Stimulated activated CD4-positive, alpha-beta T cell treated with anti-CD3 and anti-CD28 coated beads, Interleukin-2, amount 100 ng/mL, for 4 hours (primary cell): ENCODE measurements around the gene LMBR1.
"Not testable (repeated sequence)": the region's sequence is repeated elsewhere in the genome, so short reads cannot be mapped to it uniquely, and the experiment has no call there.

Experiments used
- DNase-seq: peaks from one replicate; pipeline ENCODE4 v3.0.0-alpha.2; 2020; ENCODE audit warnings: low read depth

LMBR1 gene

DNA sequence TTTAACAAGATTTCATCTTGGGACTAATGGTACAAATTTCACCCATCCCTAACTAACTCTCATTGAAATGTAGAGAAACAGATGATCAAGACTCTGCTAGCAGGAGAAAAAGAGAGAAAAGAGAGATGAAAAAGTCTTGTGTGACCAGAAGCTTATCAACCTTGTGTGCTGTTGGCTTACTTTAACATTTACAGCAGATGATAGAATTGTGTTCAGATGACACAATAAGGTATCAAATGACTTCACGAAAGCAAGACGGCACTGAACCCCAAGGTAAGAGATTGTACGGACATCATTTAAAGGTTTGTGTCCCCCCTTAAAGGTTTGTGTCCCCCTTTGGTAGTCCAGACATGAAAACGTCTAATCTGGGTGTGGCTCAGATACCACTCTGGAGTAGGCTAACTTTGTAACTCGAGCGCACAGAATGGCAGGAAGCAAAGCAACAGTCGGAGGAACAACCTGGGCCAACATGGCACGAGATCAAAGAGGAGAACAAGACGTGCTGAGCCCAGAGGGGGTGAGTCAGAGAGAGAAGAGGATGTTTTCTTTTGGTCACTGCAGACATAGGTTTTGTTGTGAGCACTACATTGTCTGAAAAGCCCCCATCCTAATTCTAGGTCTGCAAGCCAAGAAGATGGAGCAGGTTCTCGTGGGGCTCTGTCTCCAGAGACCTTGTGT, 10.4 kb upstream of the LMBR1 start:
- DNase-seq: no peak

DNA sequence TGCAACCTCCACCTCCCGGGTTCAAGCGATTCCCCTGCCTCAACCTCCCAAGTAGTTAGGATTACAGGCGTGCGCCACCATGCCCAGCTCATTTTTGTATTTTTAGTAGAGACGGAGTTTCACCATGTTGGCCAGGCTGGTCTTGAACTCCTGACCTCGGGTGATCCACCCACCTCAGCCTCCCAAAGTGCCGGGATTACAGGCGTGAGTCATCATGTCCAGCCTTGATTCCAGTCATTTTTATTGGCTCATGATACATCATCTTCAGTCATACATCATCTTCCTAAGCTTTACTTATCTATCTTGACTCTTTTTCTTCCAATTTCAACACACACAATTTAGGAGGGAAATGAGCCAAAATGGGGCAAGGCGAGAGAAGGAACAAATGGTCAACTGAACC, 7.1 kb upstream of the LMBR1 start:
- not testable (repeated sequence) for DNase-seq

DNA sequence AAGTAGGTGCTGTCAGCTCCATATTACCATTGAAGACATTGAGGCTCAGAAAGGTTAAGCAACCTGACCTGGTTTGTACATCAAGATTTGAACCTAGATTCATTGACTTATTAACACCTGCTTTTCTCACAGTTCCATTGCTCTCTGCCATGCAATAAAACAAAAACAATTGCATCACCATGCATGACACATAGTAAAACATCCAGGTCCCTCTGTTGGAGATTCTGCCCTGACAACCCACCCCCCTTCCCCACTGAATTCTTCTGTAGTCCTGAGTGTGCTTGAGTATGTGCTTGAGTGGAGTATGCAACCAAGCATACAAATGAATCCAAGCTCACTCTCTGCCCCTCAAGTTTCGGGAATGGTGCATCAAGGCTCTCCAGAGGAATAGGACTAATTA, 6.0 kb upstream of the LMBR1 start:
- no peak for DNase-seq

DNA sequence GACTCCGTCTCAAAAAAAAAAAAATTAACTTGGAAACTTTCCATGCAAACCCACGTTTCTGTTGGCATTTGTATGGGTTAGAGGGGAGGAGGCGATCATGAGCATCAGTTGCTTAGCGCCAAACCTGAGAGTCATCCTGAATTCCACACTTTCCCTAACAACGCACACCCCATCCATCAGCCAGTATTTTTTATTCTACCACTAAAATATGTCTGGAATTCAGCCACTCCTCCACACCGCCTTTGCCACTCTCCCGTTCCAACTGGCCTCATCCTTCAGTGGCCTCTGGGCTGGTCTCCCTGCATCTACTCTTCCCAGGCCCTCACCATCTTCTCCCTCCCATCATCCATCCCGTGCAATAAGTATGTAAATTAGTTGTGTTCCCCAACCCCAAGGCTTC, 4.7 kb upstream of the LMBR1 start:
- DNase-seq: no peak

DNA sequence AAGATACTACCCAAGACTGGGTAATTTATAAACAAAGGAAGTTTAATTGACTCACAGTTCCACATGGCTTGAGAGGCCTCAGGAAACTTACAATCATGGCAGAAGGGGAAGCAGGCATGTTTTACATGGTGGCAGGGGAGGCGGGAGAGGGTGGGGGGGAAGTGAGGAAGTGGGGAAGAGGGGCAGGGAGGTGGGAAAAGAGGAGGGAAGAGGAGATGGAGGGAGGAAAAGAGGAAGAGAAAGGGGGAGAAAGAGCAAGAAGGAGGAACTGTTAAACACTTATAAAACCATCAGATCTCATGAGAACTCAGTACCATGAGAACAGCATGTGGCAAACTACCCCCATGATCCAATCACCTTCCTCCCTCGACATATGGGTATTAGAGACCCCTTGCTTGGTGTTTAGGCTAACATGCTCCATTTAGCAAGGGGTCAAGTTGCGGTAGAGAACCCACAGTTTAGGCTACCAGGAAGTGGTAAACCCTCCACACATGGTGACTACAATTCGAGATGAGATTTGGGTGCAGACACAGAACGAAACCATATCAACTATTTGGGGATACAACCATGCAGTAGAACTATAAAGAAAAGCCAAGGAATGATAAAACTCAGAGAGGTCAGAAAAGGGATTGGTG, 3.5 kb upstream of the LMBR1 start:
- no peak for DNase-seq

DNA sequence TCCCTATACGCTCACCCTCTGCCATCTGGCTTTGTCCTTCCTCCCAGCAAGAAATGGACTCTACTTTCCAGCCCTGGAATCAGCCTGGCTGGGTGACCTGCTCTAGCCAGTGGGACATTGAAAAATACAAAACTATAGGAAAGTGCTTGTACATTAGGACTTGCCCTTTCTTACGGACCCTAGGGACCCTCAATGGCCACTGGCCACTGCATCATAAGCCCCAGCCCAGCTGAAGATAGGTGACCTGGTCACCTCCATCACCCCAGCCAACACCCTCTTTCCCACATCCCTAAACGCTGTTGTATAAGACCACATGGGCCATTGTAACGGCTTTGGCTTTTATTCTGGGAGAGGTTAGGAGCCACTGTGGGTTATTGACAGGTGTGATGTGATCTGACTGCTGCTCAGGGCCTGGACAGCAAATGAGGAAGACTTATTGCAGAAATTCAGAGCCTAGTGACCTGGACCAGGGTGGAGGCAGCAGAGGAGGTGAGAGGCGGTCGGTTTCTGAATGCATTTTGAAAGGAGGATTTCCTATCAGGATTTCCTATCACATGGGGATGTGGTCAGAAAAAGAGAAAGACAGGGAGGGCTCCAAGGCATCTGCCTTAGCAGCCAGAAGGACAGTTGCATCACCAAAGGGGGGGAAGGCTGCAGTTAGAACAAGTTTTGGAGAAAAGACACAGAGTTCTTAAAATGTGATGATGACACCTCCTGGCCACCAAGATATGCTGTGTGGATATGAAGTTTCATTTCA, 2.2 kb upstream of the LMBR1 start:
- DNase-seq: no peak

DNA sequence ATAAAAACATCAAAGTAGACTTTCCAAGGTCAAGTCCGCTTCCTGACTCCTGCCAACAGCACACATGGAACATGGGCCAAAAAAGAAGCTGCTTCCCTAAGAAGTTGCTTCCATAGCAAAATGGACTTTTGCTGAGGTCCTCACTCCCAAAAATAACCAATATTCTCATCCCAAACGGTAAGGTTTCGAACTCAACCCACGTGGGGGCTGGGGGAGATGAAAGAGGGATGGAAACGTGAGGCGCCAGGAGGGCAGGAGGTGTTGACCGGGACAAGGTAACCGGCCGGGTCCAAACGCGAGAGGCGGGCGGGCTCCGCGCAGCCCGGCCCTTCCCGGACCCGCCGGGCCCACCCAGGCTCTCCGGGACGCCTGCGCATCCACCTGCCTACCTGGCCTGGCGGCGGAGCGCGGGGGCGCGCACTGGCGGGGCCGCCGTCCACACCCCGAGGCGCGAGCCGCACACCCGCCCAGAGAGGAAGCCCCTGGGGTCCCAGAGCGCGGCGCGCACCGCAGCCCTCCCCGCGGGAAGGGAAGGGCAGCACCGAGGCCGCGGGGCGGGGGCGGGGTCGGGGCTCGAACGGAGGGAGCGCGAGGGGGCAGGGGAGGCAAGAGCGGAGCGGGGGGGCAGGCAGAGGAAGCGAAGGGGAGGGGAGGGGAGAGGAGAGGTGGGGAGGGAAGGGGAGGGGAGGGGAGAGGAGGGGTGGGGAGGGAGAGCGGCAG, 742 bp downstream of the LMBR1 start:
- peak; percentile 63 for DNase-seq

- no peak for DNase-seq
These were observed 3.2 kb downstream of the LMBR1 start for GRCh38 chr7:156889746-156890145.

DNA sequence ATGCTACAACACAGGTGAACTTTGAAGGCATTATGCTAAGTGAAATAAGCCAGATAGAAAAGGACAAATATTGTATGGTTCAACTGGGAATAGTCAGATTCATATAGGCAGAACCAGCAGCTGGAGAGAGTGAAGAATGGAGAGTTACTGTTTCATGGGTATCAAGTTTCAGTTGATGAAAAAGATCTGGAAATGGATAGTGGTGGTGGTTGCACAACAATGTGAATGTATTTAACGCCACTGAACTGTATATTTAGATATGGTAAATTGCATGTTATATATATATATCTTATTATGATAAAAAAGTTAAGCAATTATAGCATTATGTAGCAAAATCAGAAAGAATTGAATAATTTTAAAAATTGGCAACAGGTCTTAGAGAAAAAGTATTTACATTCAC, 3.9 kb downstream of the LMBR1 start:
- DNase-seq: no peak

- no peak for DNase-seq
These were observed 6.8 kb downstream of the LMBR1 start for GRCh38 chr7:156886020-156886795.

GRCh38 chr7:156881679-156882078, 11.3 kb downstream of the LMBR1 start:
- no peak for DNase-seq

DNA sequence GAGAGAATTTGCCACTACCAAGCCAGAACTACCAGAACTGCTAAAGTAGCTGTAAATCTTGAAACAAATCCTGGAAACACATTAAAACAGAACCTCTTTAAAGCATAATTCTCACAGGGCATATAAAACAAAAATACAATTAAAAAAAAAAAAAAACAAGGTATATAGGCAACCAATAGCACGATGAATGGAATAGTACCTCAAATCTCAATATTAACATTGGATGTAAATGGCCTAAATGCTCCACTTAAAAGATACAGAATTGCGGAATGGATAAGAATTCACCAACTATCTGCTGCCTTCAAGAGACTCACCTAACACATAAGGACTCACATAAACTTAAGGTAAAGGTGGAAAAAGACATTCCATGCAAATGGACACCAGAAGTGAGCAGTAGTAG, 17.2 kb downstream of the LMBR1 start:
- DNase-seq: no peak

DNA sequence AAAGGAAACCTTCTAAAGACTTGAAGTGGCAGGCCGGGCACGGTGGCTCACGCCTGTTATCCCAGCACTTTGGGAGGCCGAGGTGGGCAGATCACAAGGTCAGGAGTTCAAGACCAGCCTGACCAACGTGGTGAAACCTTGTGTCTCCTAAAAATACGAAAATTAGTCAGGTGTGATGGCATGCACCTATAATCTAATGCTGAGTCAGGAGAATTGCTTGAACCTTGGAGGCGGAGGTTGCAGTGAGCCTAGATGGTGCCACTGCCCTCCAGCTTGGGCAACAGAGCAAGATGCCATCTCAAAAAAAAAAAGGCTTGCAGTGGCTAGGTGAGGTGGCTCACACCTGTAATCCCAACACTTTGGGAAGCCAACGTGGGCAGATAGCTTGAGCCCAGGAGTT, 24.6 kb downstream of the LMBR1 start:
- not testable (repeated sequence) for DNase-seq

DNA sequence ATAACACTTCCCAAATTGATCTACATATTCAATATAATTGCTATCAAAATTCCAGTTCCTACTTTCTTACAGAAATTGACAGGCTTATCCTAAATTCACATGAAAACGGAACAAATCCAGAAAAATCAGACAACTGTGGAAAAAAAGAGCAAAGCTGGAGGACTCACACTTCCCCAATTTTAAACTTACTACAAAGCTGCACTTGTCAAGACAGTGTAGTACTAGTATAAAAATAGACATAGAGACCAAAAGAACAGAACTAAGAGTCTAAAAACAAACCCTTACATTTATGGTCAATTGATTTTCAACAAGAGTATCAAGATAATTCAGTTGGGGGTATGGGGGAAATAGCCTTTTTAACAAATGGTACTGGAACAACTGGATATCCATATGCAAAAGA, 27.5 kb downstream of the LMBR1 start:
- no peak for DNase-seq

DNA sequence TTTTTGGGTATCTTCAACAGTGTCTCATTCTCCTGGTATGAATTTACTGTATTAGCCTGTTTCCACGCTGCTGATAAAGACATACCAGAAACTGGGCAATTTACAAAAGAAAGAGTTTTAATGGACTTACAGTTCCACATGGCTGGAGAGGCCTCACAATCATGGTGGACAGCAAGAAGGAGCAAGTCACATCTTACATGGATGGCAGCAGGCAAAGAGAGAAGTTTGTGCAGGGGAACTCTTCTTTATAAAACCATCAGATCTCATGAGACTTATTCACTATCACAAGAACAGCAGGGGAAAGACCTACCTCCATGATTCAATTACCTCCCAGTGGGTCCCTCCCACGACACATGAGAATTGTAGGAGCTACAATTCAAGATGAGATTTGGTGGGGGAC, 31.0 kb downstream of the LMBR1 start:
- not testable (repeated sequence) for DNase-seq

- no peak for DNase-seq
These were observed 31.8 kb downstream of the LMBR1 start for GRCh38 chr7:156861212-156861611.

DNA sequence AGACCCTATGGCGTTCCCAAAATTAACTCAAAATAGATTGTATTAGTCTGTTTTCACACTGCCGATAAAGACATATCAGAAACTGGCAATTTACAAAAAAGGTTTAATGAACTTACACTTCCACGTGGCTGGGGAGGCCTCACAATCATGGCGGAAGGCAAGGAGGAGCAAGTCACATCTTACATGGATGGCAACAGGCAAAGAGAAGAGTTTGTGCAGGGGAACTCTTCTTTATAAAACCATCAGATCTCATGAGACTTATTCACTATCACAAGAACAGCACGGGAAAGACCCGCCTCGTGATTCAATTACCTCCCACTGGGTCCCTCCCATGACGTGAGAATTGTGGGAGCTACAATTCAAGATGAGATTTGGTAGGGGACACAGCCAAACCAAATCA, 32.9 kb downstream of the LMBR1 start:
- DNase-seq: not testable (repeated sequence)

DNA sequence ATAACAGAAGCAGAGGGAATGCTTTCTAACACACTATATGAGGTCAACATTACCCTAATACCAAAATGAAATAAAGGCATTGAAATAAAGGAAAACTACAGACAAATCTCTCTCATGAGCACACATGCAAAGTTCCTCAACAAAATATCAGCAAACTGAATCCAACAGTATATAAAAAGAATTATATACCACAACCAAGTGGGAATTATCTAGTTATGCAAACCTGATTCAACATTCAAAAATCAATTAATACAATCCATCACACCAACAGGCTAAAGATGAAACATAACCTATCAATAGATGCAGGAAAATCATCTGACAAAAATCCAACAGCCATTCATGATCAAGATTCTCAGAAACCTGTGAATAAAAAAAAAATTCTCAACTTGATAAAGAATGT, 34.5 kb downstream of the LMBR1 start:
- DNase-seq: no peak

DNA sequence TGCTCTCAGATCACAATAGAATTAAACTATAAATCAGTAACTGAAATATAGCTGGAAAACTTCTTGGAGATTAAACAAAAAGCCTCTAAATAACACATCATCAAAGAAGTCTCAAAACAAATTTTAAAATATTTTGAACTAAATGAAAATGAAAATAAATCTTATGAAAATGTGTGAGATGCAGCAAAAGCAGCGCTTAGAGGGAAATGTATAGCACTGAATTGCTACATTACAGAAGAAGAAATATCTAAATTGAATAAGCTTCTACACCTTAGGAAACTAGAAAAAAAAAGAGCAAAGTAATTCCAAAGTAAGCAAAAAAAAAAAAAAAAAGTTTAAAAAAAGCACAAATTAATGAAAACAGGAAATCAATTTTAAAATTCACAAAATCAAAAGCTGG, 35.2 kb downstream of the LMBR1 start:
- DNase-seq: no peak

DNA sequence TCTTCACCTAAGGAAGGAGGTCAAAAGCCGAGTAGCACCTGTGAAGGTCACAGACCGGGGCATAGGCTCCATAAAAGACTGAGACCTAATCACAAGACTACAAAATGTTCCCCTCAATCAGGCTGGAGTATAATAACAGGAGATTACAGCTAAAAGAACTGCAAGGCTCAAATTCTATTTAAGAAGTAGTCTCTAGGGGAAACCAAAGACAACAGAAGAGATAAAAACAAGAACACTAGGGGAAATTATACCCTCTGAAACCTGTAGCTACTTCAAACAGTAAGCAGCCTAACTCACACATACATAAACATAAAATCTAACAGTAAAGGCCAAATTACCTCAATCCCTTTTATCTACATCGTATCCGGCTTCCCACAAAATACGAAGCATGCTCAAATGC, 38.3 kb downstream of the LMBR1 start:
- no peak for DNase-seq

DNA sequence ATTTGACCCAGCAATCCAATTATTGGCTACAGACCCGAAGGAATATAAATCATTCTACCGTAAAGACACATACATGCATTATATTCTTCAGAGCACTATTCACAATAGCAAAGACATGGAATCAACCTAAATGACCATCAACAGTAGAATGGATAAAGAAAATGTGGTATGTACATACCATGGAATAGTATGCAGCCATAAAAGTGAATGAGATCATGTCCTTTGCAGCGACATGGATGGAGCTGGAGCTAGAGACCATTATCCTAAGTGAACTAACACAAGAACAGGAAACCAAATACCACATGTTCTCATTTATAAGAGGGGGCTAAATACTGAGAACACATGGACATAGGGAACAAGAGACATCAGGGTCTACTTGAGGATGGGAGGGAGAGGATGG, 44.0 kb downstream of the LMBR1 start:
- no peak for DNase-seq
